HG03103 (cell line): ENCODE data around the gene DCHS2.

Experiments used
- ATAC-seq: cut with Tn5 transposase; IDR thresholded peaks from one replicate; pipeline ENCODE4 v1.9.1; 2021; ENCODE audit warnings: low read depth; ENCODE audit not compliant: unreplicated experiment

The DCHS2 gene

GRCh38 chr4:154329268-154329868, 162.2 kb downstream of the DCHS2 start:
- ATAC-seq = no peak

- no peak for ATAC-seq
These were observed 163.6 kb downstream of the DCHS2 start for GRCh38 chr4:154328030-154328429.

- no peak for ATAC-seq
These were observed 171.1 kb downstream of the DCHS2 start for GRCh38 chr4:154320521-154320920.

GRCh38 chr4:154319736-154320135, 171.9 kb downstream of the DCHS2 start:
- ATAC-seq = no peak

GRCh38 chr4:154317201-154317999, 174.2 kb downstream of the DCHS2 start:
- ATAC-seq = no peak

GRCh38 chr4:154315741-154316140, 175.9 kb downstream of the DCHS2 start:
- ATAC-seq = no peak

GRCh38 chr4:154314248-154314647, 177.4 kb downstream of the DCHS2 start:
- ATAC-seq = no peak

GRCh38 chr4:154313004-154313585, 178.5 kb downstream of the DCHS2 start:
- ATAC-seq = no peak

- ATAC-seq = no peak
These were observed 179.4 kb downstream of the DCHS2 start for GRCh38 chr4:154312246-154312645.

GRCh38 chr4:154310578-154310977, 181.0 kb downstream of the DCHS2 start:
- no peak for ATAC-seq

GRCh38 chr4:154308207-154308606, 183.4 kb downstream of the DCHS2 start:
- ATAC-seq = no peak

- ATAC-seq = no peak
These were observed 184.1 kb downstream of the DCHS2 start for GRCh38 chr4:154307451-154307850.

- ATAC-seq = no peak
These were observed 186.0 kb downstream of the DCHS2 start for GRCh38 chr4:154305616-154306015.

GRCh38 chr4:154304679-154305078, 186.9 kb downstream of the DCHS2 start:
- ATAC-seq = no peak

- no peak for ATAC-seq
These were observed 196.8 kb downstream of the DCHS2 start for GRCh38 chr4:154294652-154295350.

GRCh38 chr4:154293427-154293826, 198.2 kb downstream of the DCHS2 start:
- no peak for ATAC-seq

- ATAC-seq = no peak
These were observed 199.0 kb downstream of the DCHS2 start for GRCh38 chr4:154292589-154292988.

GRCh38 chr4:154277172-154277571, 214.4 kb downstream of the DCHS2 start:
- ATAC-seq = no peak

- ATAC-seq = no peak
These were observed 215.1 kb downstream of the DCHS2 start for GRCh38 chr4:154276496-154276895.

- ATAC-seq = no peak
These were observed 236.6 kb downstream of the DCHS2 start for GRCh38 chr4:154254999-154255398.

- no peak for ATAC-seq
These were observed 257.0 kb downstream of the DCHS2 start for GRCh38 chr4:154234576-154234975.
